HCEC 1CT (cell line): Measurements from ENCODE around the gene BCL11B.

Source experiments
- DNase-seq: peaks from one replicate; pipeline ENCODE4 v3.0.0-alpha.2; 2017

The BCL11B gene

GRCh38 chr14:99286761-99287160 is 14.8 kb upstream of the BCL11B start:
- DNase-seq, result no peak

- no peak for DNase-seq
These were observed 12.4 kb upstream of the BCL11B start for GRCh38 chr14:99284254-99285004.

GRCh38 chr14:99282261-99283050 is 10.5 kb upstream of the BCL11B start:
- DNase-seq, result no peak

GRCh38 chr14:99281396-99281795 is 9.4 kb upstream of the BCL11B start:
- no peak for DNase-seq

- DNase-seq, result no peak
These were observed 8.9 kb upstream of the BCL11B start for GRCh38 chr14:99280852-99281251.

GRCh38 chr14:99280066-99280731 is 8.2 kb upstream of the BCL11B start:
- DNase-seq, result no peak

- DNase-seq, result no peak
These were observed 6.8 kb upstream of the BCL11B start for GRCh38 chr14:99278836-99279235.

GRCh38 chr14:99277530-99277929 is 5.5 kb upstream of the BCL11B start:
- DNase-seq, result no peak

GRCh38 chr14:99276482-99276881 is 4.5 kb upstream of the BCL11B start:
- no peak for DNase-seq

- no peak for DNase-seq
These were observed 3.2 kb upstream of the BCL11B start for GRCh38 chr14:99275222-99275584.

GRCh38 chr14:99274346-99275221 is 2.6 kb upstream of the BCL11B start:
- peak; percentile 32 for DNase-seq

- no peak for DNase-seq
These were observed 1.9 kb upstream of the BCL11B start for GRCh38 chr14:99273766-99274345.

GRCh38 chr14:99272899-99273765 is 1.1 kb upstream of the BCL11B start:
- no peak for DNase-seq

GRCh38 chr14:99272632-99272898 is 568 bp upstream of the BCL11B start:
- DNase-seq, result no peak

GRCh38 chr14:99271221-99271941 is 616 bp downstream of the BCL11B start:
- no peak for DNase-seq

- no peak for DNase-seq
These were observed 1.4 kb downstream of the BCL11B start for GRCh38 chr14:99270458-99271220.

GRCh38 chr14:99268810-99269707 is 2.9 kb downstream of the BCL11B start:
- DNase-seq, result no peak

GRCh38 chr14:99267837-99268781 is 3.9 kb downstream of the BCL11B start:
- DNase-seq, result no peak
